CD4-positive, alpha-beta T cell treated with Interleukin-21 for 1 hour (primary cell): ENCODE data around the gene HSD3B1.

Source experiments
- DNase-seq: peaks from one replicate; pipeline ENCODE4 v3.0.0-alpha.2; 2020

HSD3B1 gene

DNA sequence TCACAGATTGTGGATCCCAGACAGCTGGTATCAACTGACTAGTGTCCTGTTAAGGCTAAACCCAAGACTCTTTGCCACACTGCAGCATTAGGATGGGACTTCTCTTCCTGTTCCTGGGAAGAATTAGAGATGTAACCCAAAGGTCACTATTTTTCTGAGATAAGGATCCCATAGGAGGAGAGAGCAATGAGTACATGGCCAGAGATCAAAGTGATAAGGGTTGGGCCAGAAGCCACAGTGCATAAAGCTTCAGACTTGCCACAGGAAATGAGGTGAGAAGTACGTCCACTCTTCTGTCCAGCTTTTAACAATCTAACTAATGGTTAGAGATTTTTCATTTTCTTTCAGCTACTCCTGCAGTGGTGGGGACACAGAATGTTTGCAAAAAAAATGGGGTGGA lies at the start of gene HSD3B1:
TSS of gene HSD3B1 (plus strand) at position 270 of the 400 bp plus-strand sequence. CDS start 267 bp downstream, outside the sequence.
- DNase-seq, result no peak

DNA sequence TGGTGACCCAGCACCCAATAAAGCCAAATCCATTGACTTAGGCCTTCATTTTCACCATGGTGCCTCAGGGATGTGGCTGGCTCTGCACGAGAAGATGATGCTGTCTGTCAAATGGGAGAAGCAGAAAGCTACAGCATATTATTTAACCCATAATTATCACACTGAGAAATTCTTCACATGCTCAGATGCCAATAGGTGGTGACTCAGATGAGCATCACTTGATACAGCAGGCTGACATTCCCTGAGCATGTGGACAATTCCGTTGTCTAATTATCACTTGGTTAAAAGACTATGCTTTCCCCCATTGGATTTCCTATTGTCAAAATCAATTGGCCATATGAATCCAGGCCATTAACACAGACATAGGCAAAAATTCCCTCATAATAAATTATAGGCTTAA lies 44.0 kb upstream of the HSD3B1 start:
- no peak for DNase-seq

DNA sequence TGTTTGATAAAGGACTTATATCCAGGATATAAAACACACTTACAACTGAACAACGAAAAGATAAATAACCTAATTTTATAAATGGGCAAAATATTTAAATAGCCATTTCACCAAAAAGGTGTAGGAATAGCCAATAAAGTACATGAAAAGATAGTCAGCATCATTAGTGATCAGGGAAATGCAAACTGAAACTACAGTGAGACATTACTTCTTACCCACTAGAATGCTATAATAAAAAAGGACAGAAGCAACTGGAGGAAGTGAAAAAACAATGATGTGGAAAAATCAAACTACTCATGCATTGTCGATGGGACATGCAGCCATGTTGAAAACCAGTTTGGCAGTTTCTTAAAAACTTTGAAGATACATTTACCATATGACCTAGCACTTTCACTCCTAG lies 43.4 kb upstream of the HSD3B1 start:
- DNase-seq, result no peak

DNA sequence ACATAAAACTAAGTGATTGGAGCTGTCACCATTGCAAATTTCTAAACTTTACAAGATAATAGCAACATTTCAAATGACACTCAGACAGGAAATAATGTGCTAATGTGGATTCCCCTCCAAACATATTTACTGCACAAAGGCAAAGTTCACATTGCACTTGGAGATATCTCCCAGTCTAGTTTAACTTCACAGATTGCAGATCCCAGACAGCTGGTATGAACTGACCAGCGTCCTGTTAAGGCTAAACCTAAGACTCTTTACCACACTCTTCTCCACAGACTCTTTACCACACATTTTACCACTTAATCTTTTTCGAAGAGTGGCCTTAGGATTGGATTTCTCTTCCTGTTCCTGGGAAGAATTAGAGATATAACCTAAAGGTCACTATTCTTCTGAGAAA lies 40.6 kb upstream of the HSD3B1 start:
- no peak for DNase-seq

DNA sequence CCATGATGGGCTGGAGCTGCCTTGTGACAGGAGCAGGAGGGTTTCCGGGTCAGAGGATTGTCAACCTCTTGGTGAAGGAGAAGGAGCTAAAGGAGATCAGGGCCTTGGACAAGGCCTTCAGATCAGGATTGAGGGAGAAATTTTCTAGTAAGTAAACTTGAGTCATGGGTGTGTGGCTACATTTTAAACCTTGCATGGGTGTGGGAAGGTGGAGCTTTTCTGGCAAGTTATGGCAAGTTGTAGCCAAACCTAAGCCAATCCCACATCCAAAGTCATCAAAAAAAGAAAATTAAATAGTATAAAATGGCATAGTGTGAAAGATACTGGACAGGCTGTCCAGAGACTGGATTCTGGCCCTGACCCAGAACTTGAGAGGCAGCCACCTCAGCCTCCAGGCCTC lies 39.8 kb upstream of the HSD3B1 start:
- DNase-seq, result no peak

DNA sequence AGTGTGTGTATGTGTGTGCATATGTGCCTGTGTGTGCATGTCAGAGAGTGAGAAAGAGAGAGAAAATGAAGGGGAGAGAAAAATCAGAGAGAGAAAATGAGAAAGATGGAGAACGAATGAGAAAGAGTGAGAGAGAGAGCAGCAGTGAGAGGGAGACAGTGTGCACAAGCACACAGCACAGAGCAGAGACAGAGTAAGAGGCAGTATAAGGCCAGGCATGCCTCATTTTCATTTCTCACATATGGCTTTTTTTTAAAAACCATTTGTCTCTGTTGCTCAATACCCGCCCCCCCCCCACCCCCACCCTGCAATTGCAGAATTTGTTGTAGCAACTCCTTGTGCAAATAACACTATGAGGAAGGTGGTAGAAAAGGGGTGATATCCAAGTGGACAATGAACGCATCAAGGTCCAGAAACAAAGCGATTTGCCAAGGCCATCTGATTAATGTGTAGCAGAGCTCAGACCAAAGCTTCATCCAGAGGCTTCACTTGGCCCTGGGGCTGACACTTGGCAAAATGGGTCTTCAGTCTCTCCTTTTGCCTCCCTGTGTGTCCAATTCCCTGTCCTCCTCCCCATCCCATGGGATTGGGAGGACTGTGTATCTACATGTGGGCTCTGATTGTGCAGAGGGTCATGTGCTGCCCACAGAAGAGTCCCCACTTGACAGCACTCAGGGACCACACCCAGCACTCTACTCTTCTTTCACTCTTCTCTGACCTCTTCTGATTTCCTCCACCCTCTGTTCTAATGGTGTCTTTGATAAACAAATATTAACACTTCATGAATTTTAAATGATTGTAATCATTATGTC lies 38.9 kb upstream of the HSD3B1 start:
- no peak for DNase-seq

DNA sequence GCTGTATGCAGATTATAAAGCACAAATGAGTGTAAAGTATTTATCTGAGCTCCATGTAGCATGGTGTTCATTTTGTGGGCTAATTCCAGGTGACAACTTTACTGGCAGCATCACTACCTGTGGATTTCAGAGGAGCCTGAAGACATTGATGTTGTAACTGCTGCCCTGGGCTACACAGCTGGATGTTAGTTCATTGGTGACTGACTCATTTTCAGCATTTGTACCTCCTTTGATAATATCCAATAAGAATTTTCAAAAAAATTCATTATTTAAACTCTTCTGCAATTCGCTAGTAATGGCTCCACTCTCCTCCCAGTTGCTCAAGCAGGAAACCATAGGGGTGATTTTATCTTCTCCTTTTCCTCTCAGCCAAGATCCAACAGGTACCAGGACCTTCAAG lies 37.3 kb upstream of the HSD3B1 start:
- DNase-seq, result no peak

DNA sequence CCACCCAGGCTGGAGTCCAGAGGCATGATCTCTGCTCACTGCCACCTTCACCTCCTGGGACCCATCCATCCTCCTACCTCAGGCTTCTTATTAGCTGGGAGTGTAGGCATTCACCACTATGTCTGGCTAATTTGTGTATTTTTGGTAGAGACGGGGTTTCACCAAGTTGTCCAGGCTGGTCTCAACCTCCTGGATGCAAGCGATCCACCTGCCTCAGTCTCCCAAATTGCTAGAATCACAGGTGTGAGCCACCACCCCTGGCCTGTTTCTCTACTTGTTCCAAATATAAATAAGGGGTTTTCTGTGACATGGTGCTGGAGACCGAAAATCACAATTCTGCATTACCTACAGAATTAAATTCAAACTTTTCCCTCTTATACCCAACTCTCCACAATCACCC lies 36.6 kb upstream of the HSD3B1 start:
- no peak for DNase-seq

DNA sequence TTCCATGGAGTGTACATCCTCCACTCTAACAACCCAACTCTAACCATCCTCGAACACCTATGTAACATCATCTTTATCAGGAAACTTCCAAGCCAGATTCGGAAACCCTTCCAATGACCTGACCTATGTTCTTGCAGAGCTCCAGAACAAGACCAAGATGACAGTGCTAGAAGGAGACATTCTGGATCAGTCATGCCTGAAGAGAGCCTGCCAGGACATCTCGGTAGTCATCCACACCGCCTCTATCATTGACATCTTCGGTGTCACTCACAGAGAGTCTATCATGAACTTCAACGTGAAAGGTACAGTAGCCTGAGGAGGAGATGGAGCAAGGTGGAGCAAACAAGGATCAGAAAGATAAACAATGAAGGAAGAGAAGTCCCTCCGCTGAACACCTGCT lies 36.1 kb upstream of the HSD3B1 start:
- no peak for DNase-seq

DNA sequence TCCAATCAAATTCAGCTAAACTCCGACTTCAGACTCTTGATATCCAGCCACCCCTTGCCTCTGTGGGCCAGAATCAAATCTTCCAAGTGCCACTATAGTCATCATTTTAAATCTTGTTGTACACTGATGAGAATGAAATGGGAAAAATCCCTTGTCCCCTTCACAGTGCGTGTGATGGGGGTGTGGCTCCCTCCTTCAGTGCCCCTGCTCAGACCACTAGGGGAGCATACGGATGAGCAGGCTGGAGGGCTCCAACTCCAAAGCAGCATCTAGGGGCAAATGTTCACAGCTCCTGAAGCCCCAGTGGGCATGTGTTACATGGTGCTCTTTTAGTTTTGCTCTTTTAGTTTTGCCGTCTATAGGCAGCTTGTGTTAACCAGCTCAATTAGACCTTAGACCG lies 35.4 kb upstream of the HSD3B1 start:
- DNase-seq, result no peak

DNA sequence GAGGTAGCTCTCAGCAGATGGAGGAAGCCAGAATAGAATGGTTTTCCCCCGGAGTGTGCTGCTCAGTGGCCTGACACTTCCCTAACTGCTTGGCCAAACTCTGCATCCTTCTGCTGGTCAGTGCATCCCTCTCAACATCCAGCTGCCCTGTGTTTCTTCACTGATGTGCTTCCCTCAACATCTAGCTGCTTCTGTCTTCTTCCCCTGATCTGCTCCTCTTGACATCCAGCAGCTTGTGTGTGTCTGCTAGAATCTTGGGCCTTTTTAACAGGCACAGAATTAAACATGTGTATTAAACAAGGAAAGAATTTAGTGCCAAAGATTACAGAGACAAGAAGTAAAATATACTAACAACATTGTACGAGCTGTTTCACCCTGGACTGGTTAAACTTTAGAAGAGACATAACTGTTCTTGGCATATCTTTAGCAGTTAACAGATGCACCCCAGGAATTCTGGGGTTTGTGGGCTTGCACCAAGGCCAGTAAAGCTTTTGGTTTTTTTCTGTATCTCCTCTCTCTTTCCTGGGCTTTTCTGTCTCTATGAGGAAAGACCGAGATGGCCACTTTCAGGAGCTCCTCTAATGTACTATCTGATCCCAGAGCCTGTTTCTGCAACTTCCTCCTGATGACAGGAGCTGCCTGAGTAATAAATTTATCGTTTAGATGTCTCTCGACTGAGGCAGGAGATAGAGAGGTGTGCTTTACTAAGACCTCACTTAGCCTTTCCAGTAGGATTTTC lies 34.8 kb upstream of the HSD3B1 start:
- no peak for DNase-seq

DNA sequence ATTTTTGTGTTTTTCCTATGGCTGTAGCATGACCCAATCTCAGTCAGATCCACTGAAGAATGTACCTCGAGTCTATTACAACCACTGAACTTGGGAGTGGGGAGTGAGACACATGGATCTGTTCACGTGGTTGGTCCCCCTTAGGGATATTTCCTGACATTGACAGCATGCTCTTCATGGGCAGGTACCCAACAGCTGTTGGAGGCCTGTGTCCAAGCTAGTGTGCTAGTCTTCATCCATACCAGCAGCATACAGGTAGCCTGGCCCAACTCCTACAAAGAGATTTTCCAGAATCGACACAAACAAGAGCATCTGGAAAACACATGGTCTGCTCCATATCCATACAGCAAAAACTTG lies 34.2 kb upstream of the HSD3B1 start:
- DNase-seq, result no peak

DNA sequence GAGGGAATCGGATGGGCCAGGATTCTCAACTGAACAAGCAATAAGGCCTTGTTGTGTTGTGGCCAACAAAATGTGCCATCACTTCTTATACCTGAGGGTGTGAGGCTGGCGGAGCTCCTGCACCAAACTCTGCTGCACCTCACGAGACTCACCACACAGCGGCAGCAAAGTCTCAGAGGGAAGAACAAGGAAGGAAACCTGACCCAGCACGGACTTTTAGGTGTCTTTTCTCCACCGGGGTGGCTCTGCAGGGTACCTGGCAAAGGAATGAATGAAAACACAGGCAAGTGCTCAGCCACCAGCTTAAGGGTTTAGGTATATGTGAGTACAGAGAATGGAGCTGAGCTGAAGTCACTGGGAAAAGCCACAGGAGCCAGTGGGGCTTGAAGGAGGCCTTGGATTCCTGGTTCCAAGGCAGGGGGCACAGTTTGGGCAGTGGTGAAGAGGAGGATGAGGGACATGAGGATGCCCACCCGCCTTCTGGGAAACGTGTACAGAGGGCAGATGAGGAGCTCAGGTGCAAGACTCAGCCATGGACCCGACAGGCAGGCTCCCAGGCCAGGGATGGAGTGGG lies 31.1 kb upstream of the HSD3B1 start:
- DNase-seq, result no peak

DNA sequence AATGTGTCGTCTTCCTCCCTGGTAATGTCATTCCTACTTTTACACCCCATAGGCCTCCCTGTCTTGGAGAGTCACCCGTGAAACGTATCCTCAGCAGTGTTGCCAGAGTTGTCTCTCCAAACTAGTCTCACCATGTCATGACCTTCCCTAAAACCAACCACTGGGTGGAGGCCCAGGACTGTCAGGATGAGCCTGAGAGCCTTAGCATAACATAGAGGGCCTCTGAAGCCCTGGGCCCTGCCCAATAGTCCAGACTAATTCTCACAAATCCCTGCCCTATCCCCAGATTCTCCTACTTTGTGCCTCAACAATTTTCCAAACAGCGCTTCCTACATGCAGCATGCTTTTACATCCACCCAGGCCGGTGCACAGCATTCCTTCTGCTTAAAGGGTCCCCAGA lies 29.3 kb upstream of the HSD3B1 start:
- no peak for DNase-seq

DNA sequence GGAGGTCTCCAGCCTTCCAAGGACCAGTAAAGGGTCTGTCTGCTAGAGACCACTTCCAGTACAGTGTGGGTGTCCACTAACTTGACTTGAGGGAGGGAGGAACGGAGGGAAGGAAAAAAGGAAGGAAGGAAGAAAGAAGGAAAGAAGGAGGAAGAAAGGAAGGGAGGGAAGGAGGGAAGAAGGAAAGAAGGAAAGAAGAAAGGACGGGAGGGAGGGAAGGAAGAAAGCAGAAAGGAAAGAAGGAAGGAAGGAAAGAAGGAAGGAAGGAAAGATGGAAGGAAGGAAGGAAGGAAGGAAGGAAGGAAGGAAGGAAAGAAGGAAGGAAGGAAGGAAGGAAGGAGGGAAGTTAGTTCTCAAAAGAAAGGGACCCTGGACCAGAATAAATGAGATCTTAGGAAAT lies 26.8 kb upstream of the HSD3B1 start:
- no peak for DNase-seq

DNA sequence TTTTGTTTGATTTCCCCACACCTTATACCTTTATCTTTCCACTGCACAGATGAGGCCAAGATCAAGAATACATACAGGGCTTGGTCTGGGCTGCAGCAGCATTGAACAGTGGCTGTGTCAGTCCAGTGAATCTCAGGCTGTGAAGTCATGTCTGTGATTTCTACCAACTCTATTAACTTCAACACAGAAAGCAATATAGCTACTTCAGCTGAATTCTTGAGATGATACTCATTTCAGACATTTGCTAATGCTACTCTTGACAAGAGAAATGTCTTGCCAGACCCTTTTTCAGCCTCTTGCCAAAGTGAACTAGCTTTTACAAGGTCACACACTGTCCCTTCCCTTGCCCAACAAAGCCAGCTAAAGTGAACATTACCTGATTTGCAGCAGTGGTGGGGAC lies 25.1 kb upstream of the HSD3B1 start:
- DNase-seq, result no peak

DNA sequence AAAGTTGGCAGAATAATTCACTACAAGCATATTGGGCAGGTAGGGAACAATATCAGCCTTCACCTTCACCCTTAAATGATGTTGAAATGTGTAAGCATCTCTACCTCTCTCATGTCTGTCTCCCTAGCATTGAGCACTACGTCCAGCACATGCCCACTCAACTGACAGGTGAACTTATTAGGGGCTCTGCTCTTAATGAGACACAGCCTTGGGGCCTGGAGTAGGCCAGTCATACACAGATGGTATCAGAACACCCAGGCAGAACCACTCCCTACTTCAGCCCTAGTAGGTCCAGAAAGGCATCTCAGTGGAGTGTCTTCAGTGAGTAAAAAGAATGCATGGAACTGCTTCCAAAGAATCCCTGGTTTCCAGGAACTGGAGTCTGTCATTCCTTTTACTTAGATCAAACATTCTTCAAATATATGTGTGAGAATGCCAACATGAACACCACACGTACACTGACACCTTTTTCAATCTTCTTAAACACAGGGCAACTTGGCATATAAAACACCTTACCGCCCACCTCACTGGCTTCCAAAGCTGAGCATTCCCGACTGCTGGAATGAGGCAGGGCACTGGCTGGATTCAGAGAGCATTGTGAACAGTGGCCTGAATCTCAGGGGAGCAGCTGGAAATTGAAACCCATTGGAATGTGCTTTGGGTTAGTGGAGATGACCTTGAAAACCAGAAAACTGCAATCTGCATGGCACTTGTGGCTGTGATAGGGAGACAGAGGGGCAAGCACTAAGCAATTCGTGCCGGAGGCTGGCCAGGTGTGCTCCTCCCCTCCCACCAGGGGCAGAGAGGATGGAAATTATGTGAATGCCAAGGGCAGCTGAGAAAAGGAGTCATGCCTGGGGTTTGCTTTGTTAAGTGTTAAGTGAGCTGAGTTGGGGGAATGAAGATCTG lies 24.2 kb upstream of the HSD3B1 start:
- no peak for DNase-seq

DNA sequence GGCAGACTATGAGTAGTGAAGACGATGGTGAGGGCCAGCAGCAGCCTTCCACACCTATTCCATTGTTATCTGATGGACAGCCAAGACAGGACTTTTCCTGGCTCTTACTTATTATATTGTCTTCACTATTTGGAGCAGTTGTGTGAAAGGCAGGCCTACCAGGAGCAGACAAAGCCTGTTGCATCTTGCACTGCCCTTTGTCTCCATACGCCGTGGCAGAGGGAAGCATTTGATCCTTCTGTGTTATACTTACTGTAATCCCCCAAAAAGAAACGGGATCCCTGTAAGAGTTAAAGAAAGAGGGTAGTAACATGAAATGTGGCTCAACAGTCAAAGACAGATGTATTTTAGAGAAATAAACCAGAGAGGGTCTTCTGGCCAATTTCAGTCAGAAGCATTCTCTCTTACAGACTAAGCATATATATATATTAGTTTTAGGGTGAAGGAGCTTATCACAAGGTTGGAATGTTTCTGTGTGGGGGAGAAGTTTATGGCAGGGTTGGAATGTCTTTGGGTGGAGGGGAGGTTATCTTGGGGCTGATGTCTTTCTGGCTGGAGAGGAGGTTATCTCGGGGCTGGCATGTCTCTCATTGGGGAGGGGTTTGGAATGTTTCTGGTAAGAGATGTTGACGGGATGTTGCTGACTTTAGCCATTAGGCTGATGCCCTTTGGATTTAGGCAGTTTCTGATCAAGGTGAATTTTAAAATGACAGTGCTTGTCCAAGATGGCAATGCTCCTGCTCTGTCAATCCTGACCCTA lies 23.4 kb upstream of the HSD3B1 start:
- DNase-seq, result no peak

DNA sequence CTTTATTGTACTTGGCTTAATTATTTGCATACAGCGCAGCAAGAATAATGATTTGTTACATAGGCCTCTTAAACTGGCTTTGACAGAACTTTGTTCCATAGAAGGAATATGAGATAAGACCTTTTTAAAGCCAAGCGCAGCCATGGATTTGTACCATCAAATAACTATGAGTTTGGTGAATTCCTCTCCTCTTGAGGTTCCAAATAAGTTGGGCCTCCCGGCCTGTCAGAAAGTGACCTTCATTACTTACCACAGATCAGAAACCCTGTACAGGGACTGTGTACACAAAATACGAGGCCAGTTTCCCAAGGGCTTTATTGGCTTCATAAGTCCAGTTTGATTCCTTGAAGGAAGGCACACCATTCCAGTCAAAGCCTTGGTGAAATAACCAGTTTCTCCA lies 21.8 kb upstream of the HSD3B1 start:
- DNase-seq, result no peak

DNA sequence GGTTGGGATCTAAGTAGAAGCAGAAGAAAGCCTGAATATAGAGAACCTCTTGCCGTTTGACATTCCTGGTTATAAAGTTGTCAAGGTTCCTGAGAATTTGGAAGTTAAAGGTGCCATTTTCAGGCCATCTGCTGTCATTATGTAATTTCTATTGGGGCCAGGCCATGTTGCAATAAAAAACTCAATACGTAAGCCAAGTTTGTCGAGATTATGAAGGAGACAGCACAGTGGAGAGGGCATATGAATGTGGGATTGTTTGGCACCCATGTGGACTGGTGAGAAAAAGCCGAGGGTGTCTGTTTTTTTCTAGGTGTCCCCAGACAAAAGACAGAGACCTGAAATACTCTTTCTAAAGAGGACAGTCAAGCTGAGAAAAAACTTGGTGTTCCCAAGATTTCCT lies 18.8 kb upstream of the HSD3B1 start:
- DNase-seq, result no peak

DNA sequence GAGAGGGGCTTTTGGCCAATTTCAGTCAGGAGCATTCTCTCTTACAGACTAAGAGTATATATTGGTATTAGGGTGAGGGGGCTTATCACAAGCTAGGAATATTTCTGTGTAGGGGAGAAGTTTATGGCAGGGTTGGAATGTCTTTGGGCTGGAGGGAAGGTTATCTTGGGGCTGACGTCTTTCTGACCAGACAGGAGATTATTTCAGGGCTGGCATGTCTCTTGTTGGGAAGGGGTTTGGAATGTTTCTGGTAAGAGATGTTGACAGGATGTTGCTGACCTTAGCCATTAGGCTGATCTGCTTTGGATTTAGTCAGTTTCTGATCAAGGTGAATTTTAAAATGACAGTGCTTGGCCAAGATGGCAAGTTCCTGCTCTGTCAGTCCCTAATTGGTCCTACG lies 17.8 kb upstream of the HSD3B1 start:
- no peak for DNase-seq

DNA sequence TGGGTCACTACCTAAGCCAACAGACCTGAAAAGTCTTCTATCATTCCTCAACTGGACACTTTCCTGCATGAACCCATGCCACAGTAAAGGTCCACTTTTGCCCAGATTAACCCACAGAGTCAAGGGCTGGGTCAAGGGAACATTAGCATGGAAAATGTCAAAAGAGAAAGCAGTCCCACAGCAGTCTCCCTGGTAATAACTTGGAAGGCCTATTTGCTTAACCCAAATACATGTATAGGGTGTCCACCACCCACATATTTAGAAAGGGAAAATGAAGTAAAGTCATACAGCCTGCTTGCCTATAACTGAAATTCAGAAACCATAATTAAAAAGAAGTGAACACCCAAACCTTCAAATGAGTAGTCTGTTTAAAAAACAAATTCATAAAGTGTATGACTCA lies 16.1 kb upstream of the HSD3B1 start:
- no peak for DNase-seq

DNA sequence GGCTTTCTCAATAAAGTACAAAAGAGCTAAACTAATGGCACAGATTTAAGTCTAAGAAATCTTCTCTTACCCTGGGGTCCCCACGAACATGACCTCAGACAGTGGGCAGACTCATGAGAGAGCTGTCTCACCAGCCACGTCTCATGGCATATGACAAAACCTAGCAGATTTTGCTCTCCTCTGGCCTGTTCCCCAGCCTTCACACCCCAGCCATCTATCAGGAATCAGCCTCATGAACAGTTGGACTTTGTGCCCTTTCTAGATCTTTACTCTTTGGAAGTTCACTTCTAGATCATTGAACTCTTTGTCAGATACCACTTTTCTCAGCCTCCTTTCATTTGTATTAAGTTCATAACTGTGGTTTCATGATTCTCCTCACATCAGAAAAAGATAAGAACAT lies 14.2 kb upstream of the HSD3B1 start:
- no peak for DNase-seq
